Measurements from ENCODE around the gene CCNA2.

DNA sequence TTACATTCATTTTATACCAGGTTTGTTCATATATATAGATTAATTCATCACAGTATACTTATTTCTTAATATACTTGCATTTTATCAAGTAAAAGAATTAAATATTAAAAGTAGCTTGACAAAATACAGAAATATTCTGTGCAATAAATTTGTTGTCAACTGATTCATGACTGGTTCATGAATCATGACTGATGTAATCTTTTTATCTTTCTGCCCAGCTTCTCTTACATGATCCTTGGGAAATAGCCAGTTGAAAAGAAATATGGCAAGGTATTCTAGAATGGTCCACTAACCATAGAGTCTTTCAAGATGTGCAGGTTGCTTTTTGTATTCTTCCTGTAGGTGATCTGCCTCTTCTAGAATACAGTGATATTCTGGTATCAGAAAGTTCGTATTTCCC, 4.2 kb upstream of the CCNA2 start:
- TF ChIP-seq, protein P1, sequence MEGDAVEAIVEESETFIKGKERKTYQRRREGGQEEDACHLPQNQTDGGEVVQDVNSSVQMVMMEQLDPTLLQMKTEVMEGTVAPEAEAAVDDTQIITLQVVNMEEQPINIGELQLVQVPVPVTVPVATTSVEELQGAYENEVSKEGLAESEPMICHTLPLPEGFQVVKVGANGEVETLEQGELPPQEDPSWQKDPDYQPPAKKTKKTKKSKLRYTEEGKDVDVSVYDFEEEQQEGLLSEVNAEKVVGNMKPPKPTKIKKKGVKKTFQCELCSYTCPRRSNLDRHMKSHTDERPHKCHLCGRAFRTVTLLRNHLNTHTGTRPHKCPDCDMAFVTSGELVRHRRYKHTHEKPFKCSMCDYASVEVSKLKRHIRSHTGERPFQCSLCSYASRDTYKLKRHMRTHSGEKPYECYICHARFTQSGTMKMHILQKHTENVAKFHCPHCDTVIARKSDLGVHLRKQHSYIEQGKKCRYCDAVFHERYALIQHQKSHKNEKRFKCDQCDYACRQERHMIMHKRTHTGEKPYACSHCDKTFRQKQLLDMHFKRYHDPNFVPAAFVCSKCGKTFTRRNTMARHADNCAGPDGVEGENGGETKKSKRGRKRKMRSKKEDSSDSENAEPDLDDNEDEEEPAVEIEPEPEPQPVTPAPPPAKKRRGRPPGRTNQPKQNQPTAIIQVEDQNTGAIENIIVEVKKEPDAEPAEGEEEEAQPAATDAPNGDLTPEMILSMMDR (conservative IDR thresholded peaks at IDR 0.05; ENCODE audit: low read depth, low read length): no peak
- TF ChIP-seq EZH2 (IDR thresholded peaks at IDR 0.05; ENCODE audit: low read length, unreplicated experiment): no peak

Data from PC-3 (cell line).